ENCODE data around the gene AQP3.

- TF ChIP-seq CTCF (IDR thresholded peaks at IDR 0.05) (no peak), POLR2A (IDR thresholded peaks at IDR 0.05) (no peak)
Observed at GRCh38 chr9:33455945-33456344, 8.6 kb upstream of the AQP3 start.
